HG03135 (cell line): Measurements from ENCODE around the gene ZBED4.

Experiments used
- ATAC-seq: cut with Tn5 transposase; IDR thresholded peaks from one replicate; pipeline ENCODE4 v1.9.1; 2021; ENCODE audit warnings: mild to moderate bottlenecking, moderate library complexity; ENCODE audit not compliant: unreplicated experiment

The ZBED4 gene

DNA sequence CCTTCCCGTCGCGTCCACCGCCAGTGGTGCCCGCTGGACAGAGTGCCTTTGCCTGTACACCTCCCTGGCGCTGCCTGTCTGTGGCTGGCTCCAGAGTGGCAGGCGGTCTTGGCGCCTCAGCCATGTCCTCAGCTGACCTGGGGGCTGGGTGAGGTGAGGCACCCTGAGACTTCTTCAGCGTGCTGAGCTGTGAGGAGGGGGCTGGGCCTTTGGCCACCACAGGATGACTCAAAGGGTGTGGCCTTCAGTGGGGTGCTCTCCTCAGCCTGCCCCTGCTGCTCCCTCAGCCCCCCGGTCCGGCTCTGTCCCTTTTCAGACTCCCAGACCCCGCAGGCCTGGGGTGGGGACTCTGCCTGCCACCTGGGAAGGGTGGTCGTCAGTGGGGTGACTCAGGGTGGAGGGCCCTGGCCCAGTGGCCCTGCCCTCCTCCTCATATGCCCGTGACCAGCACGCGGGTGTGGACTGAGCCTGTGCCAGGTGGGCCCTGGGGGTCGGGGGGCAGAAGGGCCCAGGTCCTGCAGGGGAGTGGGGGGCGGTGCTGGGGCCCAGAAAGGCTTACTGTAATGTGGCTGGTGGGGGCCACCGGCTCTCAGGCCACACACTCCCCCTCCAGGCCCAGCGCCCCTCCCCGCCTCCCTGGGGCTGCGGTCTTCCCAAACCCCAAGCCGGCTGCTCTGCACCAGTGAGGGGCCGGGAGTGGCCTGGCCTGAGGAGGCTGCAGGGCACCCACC is 80.7 kb downstream of the ZBED4 start:
- no peak for ATAC-seq

DNA sequence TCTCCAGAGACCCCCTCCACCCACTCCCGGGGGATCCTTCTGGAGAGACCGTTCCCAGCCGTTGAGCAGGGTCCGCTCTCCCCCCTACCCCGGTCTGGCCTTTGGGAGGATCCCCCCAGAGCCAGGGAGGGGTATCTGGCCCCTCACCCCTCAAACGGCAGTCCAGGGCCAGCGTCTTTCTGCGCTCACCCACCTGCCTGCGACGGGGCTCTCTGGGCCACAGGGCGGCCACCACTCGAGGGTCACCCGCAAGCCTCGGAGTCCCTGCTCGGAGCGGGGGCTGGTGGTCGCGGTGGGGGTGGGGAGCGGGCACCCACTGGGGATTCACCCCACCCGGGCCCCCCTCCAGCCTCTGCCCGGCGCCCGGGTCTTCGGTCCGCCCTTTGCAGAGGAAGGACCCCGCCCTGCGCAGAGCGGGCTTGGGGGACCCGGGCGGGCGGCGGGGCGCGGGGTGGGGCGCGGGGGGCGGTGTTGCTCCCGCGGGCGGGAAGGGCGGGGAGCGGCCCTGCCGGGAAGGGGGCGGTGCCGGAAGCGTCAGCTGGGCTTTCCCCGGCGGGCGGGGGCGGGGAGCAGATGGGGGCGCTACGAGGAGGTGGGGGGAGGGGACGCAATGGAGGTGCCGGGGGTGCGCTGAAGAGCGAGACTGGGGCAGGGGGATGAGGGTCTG is 81.4 kb downstream of the ZBED4 start:
- no peak for ATAC-seq

DNA sequence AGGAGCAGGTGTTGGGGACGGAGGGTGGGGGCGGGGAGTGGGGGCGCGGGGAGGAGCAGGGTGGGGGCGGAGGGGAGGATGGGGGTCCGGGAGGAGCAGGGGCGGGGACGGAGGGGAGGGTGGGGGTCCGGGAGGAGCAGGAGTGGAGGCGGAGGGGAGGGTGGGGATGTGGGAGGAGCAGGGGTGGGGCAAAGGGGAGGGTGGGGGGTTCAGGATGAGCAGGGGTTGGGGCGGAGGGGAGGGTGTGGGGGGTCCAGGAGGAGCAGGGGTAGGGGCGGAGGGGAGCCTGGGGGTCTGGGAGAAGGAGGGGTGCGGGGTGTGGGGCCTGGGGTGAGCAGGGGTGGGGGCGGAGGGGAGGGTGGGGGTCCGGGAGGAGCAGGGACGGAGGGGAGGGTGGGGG is 81.9 kb downstream of the ZBED4 start:
- no peak for ATAC-seq

DNA sequence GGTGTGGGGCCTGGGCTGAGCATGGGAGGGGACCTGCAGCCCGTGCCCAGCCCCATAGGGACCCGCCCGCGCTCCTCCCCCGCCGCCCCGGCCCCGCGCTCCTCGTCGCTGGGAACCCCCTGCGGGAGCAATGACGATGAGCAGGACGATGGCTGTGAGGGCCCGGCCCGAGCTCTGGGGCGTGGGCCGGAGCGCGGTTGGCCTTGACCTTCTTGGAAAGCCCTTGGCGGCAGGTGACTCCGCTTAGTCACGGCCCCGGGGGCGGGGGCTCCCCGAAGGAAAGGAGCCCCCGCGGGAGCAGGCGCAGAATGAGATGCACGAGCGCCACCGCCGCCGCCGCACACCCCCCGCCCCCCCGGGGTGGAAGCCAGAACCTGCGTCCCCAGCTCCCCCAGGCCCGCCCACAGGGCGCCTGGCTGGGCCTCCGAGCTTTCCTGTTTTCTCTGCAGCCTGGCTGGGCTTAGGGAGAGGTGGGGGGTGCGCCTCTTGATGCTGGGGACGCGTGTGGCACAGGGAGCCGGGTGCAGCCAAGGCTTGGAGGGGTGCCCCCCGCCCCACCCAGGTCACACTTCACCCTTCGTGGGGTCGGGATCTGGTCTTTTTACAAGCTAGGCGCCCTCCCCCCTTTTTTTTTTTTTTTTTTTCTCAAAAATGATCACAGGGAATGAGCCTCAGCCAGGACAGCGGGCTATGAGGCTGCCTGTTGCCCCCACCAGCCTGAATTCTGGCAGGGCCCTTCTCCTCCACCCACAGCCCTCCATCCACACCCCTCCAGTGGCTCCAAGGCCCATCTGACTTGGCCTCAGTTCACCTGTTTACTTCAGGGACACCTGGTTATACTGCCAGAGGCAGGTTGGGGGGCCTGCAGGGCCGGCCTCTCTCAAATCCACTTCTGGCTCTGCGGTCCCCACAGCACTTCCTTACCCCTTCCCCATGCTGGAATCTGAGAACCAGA is 82.7 kb downstream of the ZBED4 start:
- peak; percentile 63 for ATAC-seq

DNA sequence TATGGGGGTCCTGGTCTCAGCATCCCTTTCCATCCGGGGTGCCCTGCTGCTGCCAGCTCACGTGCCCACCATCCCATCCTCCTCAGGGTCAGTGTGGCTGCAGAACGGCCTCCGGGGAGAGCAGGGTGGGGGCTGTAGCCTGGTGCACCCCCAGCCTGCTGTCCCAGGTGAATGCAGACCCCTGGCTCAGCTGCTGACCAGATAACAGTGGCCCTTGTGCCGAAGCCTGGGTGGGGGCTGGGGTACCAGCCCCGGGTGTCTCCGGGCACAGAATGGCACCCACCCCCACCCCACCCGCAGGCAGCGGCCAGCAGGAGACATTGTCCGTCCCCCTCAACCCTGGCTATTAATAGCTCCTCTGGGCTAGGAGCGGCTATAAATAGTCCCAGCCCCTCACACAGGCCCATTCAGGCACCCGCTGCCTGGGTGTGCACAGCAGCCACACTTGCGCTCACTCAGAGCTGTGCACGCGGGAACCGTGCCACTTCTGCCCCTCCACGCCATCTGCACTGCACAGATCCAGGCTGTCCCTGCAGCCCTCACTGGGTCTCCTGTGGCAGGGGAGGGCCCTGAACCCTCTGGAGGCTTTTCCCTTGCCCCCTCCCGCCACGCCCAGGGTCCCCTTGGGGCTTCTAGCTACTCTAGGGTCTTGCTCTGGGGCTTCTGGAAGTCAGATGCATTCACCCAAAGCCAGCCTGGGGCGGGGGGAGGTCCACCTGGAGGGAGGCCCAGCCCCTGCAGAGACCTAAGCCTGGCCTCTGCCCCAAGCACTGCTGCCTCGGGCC is 83.5 kb downstream of the ZBED4 start:
- no peak for ATAC-seq

DNA sequence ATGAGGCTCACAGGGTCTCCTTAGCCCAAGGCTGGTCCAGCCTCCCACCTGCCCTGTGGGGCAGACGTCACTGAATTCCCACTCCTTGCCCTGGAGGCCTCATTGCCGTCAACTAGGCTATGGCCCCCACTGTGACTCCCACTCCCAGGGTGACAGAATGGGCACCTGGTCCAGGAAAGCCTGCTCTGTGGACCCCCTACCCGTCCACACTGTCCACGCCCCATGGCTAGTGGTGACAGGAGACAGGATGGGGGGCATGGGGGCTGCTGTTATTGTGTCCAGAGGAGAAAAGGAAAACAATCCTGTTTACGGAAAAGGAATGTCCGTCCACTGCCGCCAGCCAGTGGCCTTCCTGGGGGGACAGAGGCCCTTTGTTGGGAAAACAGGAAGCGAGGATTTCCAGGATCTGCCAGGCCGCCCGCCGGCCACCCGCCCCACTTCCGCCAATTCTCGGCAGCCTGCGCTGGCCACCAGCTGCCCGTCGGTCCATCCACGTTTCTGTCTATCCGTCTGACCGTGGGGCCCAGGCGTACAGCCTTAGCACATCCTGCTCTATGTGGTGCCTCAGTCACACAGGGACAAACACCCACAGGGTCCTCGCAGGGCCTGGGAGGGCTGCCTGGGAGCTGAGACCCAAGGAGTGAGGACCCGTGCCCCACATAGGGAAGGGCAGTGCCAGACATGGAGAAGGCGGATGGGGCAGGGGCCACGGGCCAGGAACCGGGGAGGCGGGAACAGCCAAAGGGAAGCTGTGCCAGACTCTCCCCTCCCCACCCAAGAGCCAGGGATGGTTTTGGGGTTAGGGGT is 84.3 kb downstream of the ZBED4 start:
- no peak for ATAC-seq

DNA sequence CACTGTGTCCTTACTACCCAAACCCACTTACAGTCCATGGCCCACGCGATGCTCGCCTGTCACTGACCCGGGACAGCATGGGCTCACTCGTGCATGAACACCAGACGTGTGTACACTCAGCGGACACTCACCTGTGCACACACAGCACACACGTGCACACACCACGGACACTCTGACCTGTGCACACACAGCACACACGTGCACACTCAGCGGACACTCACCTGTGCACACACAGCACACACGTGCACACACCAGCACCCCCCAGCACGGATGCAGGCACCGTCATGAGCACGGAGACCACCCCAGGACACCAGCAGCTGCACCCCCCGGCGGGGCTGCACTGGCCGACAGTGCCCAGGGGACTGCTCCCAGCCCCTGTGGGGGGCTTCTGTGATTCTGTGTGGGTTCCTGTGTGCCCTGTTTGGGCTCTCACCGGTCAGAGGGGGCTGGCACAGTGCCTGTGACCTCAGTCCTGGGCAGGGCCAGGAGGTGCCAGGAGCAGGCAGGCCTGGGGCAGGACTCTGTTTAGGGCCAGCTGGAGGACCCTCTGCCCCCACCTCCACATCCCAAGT is 85.0 kb downstream of the ZBED4 start:
- no peak for ATAC-seq
